Measurements from ENCODE around the gene TMEM259.
A peak's percentile ranks its signal among the peaks of the same experiment; 100 is the strongest.

Gene TMEM259

DNA sequence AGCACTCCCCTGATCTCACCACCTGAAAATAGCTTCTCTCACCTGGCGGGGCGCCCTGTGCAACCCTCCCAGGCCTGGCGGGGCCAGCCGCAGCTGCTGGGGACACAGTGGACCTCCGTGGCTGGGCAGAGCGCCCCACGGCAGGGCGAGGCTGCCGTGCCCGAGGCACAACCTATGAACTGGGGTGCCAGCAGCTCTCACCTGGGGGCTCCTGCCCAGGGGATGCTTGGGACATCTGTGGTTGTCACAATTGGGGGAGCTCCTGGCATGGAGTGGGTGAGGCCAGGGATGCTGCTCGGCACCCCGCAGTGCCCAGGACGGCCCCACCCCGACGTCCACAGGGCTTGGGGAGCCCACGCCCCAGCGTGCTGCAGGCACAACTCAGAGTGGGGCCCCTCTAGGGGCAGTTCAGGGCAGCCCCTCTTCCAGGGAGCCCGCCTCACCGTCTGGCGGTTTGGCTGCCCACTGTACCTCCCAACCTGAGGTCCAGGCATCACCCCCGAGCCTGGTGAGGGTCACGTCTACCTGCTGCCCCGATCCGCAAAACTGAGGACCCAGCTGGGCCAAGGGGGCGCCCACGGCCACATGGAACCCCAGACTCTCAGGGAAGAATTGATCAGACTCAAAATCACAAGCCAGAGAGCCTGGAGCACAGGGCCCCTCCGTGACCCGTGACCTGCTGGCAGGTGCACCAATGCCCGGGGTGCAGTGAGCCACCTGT, 5.7 kb downstream of the TMEM259 start:
- no peak for DNase-seq

GRCh38 chr19:1014161-1015060, 6.5 kb downstream of the TMEM259 start:
- DNase-seq: no peak

GRCh38 chr19:1013218-1013617, 7.7 kb downstream of the TMEM259 start:
- DNase-seq: no peak

- DNase-seq: no peak
Observed at GRCh38 chr19:1012334-1012733, 8.6 kb downstream of the TMEM259 start.

DNA sequence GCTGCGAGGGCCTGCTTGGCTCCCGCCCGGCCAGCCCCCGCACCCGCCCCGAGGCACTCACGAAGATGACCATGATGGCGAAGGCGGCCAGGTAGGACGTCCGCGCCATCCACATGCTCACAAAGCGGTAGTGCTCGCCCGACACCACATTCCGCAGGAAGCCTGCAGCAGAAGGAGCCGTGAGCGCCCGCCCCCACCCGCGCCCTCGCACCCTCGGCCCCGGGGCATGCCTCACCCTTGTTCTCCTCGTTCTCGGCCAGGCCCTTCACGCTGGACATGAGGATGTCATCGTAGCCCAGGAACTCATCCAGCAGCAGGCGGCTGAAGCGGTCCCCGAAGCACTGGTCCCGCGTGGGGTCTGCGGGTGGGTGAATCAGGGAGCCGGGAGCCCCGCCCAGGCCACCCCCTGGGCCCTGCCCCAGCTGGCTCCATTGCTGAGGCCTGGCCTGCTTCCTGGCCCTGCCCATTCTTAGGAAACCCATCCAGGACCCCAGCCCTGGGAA, 9.0 kb downstream of the TMEM259 start:
- no peak for DNase-seq

- DNase-seq: no peak
Observed at GRCh38 chr19:1010586-1011510, 10.1 kb downstream of the TMEM259 start.

GRCh38 chr19:1009981-1010538, 10.9 kb downstream of the TMEM259 start:
- no peak for DNase-seq

DNA sequence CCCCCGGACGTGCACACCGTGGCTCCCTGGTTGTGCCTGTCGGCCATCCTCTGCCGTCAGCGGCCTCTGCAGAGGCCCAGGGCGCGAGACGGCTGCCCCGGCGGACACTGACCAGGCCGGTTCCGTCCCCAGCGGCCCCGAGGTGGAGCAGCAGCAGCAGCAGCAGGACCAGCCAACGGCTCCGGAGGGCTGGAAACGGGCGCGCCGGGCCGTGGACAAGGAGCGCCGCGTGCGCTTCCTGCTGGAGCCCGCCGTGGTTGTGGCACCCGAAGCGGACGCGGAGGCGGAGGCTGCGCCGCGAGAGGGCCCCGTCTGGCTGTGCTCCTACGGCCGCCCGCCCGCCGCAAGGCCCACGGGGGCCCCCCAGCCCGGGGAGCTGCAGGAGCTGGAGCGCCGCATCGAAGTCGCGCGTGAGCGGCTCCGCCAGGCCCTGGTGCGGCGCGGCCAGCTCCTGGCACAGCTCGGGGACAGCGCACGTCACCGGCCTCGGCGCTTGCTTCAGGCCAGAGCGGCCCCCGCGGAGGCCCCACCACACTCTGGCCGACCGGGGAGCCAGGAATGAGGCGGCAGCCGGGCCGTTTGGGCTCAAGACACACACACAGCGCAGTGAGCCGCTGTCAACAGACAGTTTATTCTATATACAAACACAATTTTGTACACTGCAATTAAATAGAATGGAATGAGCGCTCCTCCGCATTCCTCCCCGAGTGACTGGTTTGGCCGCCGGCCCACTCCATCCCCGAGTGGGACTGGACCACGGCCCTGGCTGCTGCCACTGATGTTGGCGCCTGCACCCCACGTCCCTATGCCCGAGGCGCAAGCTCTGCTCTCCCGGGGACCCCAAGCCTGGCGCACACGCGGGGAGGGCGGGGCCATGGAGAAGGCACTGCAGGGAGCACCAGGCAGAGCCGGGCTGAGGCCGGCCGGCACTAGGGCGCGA, 11.6 kb downstream of the TMEM259 start:
- no peak for DNase-seq

GRCh38 chr19:1008268-1009040, 12.5 kb downstream of the TMEM259 start:
- no peak for DNase-seq

DNA sequence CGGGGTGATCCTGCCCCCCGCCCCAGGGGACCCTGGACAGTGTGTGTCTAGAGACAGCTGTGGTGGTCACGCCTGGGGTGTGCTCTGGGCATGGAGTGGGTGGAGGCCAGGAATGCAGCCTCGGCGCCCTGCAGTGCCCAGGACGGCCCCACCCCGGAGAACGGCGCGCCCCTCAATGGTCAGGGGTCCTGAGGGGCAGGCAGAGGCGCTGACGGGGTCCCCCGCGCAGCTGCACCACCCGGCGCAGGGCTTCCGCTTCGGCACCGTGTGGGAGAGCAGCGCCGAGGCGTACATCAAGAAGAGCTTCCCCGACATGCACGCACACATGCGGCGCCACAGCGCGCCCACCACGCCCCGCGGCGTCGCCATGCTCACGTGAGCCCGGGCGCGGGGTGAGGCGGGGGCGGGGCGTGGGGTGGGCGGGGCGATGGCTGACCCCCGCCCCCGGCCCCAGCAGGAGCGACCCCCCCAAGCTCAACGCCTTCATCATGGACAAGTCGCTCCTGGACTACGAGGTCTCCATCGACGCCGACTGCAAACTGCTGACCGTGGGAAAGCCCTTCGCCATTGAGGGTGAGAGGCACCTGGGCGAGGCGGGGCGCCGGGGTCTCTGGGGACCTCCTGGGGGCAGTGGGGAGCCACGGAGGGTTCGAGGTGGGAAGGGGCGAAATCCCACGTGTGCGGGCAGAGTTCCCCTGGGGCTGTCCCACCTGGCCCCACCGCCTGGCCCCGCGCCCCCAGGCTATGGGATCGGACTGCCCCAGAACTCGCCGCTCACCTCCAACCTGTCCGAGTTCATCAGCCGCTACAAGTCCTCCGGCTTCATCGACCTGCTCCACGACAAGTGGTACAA, 13.3 kb downstream of the TMEM259 start:
- no peak for DNase-seq

GRCh38 chr19:1006711-1007398, 14.1 kb downstream of the TMEM259 start:
- no peak for DNase-seq

DNA sequence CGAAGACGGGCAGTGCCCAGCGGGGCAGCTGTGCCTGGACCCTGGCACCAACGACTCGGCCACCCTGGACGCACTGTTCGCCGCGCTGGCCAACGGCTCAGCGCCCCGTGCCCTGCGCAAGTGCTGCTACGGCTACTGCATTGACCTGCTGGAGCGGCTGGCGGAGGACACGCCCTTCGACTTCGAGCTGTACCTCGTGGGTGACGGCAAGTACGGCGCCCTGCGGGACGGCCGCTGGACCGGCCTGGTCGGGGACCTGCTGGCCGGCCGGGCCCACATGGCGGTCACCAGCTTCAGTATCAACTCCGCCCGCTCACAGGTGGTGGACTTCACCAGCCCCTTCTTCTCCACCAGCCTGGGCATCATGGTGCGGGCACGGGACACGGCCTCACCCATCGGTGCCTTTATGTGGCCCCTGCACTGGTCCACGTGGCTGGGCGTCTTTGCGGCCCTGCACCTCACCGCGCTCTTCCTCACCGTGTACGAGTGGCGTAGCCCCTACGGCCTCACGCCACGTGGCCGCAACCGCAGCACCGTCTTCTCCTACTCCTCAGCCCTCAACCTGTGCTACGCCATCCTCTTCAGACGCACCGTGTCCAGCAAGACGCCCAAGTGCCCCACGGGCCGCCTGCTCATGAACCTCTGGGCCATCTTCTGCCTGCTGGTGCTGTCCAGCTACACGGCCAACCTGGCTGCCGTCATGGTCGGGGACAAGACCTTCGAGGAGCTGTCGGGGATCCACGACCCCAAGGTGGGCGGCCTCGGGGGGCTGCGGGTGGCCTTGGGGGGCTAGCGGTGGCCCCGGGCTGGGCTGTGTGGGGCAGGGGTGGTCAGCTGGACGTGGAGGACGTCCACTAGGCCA, 15.9 kb downstream of the TMEM259 start:
- DNase-seq: no peak

- DNase-seq: no peak
Observed at GRCh38 chr19:1004204-1004802, 16.6 kb downstream of the TMEM259 start.

- no peak for DNase-seq
Observed at GRCh38 chr19:1003283-1003682, 17.6 kb downstream of the TMEM259 start.

GRCh38 chr19:1002600-1002999, 18.3 kb downstream of the TMEM259 start:
- DNase-seq: no peak

DNA sequence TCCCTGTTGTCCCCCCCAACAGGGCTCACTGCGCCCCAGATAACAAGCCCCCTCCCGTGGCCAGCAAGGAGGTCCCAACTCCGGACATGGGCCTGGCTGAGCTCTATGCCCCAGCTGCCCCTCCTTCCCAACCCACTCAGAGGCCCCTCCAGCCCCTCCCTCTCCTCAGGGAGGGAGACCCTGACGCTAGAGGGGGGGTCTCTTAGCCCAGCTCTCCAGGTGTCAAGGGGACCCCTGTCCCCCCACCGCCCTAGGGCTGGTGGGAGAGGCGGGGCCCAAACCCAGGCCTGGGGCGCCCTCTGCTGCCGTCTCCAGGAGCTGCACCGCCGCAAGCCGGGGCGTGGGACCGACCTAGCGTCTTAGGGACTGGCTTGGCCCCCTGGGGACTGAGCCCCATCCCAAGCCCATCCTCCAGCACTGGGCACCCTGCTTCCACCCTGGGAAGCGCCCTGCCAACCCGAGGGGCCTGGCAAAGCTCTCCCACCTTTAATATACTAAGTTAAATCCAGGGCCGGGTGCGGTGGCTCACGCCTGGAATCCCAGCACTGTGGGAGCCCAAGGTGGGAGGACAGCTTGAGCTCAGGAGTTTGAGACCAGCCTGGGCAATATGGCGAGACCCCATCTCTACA, 19.3 kb downstream of the TMEM259 start:
- peak; percentile 64 to 73 for DNase-seq

All from CD4-positive, alpha-beta T cell treated with Interleukin-1 beta for 1 hour (primary cell).